ENCODE measurements around the gene ADCY10. TPM values are rescaled to one million over a fixed set of nuclear protein-coding genes. Genes with fewer than 3 reads are reported as not detected.
"Not testable (repeated sequence)": the region's sequence is repeated elsewhere in the genome, so short reads cannot be mapped to it uniquely, and the experiment has no call there.

The ADCY10 gene
- total and polyA plus RNA-seq, 2 of the 4 experiments (the other 2 are of a cell fraction), result under 0.01 to 0.03 TPM

DNA sequence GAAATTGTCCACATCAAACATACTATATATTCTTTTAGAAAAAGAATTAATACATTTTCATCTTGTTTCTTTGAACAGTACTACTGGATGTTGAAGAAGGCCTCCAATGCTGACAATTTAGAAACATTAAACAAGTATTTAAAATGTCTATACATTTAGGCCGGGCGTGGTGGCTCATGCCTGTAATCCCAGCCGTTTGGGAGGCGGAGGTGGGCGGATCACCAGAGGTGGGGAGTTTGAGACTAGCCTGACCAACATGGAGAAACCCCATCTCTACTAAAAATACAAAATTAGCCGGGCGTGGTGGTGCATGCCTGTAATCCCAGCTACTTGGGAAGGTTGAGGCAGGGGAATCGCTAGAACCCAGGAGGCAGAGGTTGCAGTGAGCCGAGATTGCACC, 15.0 kb upstream of the ADCY10 start:
- H3K36me3 ChIP-seq (ENCODE audit: control insufficient read depth, insufficient read depth, low read length); H3K14ac ChIP-seq (replicated peaks; ENCODE audit: low read depth, low read length); H2AFZ ChIP-seq (replicated peaks; ENCODE audit: low read length, poor library complexity); H3K4ac ChIP-seq (ENCODE audit: low read depth, low read length); H2BK5ac ChIP-seq (ENCODE audit: low read depth, low read length, poor library complexity, severe bottlenecking); in situ Hi-C loops (cut with MboI; ENCODE audit: low sequenced_read_pairs); dilution Hi-C loops (cut with HindIII; ENCODE audit: low sequenced_read_pairs, unreplicated experiment); H3K4me1 ChIP-seq (ENCODE audit: control insufficient read depth, insufficient read depth, low read length); BruUV-seq (replicated peaks); H2BK15ac ChIP-seq (ENCODE audit: low read depth, low read length); H2BK20ac ChIP-seq (ENCODE audit: low read depth, low read length); H4K20me1 ChIP-seq (ENCODE audit: insufficient read depth, low read length); H4K91ac ChIP-seq (ENCODE audit: insufficient read depth, low read depth, low read length); CTCF ChIA-PET; ATAC-seq (ENCODE audit: low read depth); H2AK5ac ChIP-seq (ENCODE audit: low read depth, low read length); DNase-seq; intact Hi-C loops (cut with micrococcal nuclease); H3K9ac ChIP-seq (ENCODE audit: low read depth, low read length); H3K23ac ChIP-seq (ENCODE audit: low read depth, low read length); H3K56ac ChIP-seq (ENCODE audit: extremely low read depth, insufficient read depth, low read length); POLR2A ChIA-PET (ENCODE audit: unreplicated experiment); H3K27me3 ChIP-seq (ENCODE audit: control insufficient read depth, insufficient read depth, low read length); H3K9me3 ChIP-seq (ENCODE audit: control insufficient read depth, insufficient read depth, low read length); H4K5ac ChIP-seq (ENCODE audit: low read depth, low read length); H4K8ac ChIP-seq (ENCODE audit: low read depth in 2 of 2, low read length in 2 of 2); H3K27ac ChIP-seq (ENCODE audit: insufficient read depth, low read length); H3K4me3 ChIP-seq (ENCODE audit: insufficient read depth, low read depth, low read length); H2BK120ac ChIP-seq (ENCODE audit: low read depth, low read length); H3K9me1 ChIP-seq (ENCODE audit: insufficient read depth, low read length); H3K4me2 ChIP-seq (ENCODE audit: low read depth, low read length); H2AK9ac ChIP-seq (replicated peaks; ENCODE audit: low read depth, low read length, poor library complexity); H3K18ac ChIP-seq (ENCODE audit: low read depth, low read length): not testable (repeated sequence)
- no CpG with 5 or more reads among the region's 9 CpGs for WGBS, 2 experiments (ENCODE audit: extremely low coverage in 2 of 2, insufficient read length in 1 of 2)
- peaks cover 8 to 35% of the 10 kb centered on the region in 2 experiments; a peak in 2 of 4 replicates for H3K79me1 ChIP-seq (ENCODE audit: low read depth in 1 of 2, low read length in 2 of 2)

Data from IMR-90 (cell line).